Fibroblast of villous mesenchyme (primary cell): Measurements from ENCODE around the gene RPS27L. TPM values are rescaled to one million over a fixed set of nuclear protein-coding genes. Genes with fewer than 3 reads are reported as not detected.

Experiments
- DNase-seq: peaks from one replicate; pipeline ENCODE4 v3.0.0-alpha.2; 2010; ENCODE audit warnings: low read depth
- H3K4me3 ChIP-seq: 2 replicates; pipeline ENCODE4 v1.5.1; 2011; ENCODE audit warnings: low read depth, mild to moderate bottlenecking, low read length
- CTCF ChIP-seq: IDR thresholded peaks from 2 replicates; pipeline ENCODE4 v1.5.1; 2012; ENCODE audit warnings: low read depth, mild to moderate bottlenecking, low read length; ENCODE audit not compliant: insufficient read depth
- total RNA-seq: library from RNA; depleted of rRNA; stranded (reverse); fragments of >200 nt; gene quantifications from 2 replicates; pipeline ENCODE4 v1.2.3, GENCODE V29; 2012

Gene RPS27L
- total RNA-seq, 1 donor, result 308 TPM

GRCh38 chr15:63172851-63173451 is 15.7 kb upstream of the RPS27L start:
- DNase-seq, result no peak
- no peak overlapping the region for H3K4me3 ChIP-seq
- TF ChIP-seq CTCF, result no peak

- TF ChIP-seq CTCF, result no peak
- no peak overlapping the region for H3K4me3 ChIP-seq
- DNase-seq, result no peak
Observed at GRCh38 chr15:63172376-63172775, 15.1 kb upstream of the RPS27L start.

GRCh38 chr15:63169788-63170187 is 12.5 kb upstream of the RPS27L start:
- no peak overlapping the region for H3K4me3 ChIP-seq
- no peak for TF ChIP-seq CTCF
- no peak for DNase-seq

GRCh38 chr15:63166219-63166618 is 8.9 kb upstream of the RPS27L start:
- no peak overlapping the region for H3K4me3 ChIP-seq
- no peak for DNase-seq
- no peak for TF ChIP-seq CTCF

- no peak for TF ChIP-seq CTCF
- H3K4me3 ChIP-seq, result no peak overlapping the region
- DNase-seq, result peak; percentile 34
Observed at GRCh38 chr15:63165166-63165859, 8.0 kb upstream of the RPS27L start.

GRCh38 chr15:63163217-63163616 is 5.9 kb upstream of the RPS27L start:
- no peak overlapping the region for H3K4me3 ChIP-seq
- TF ChIP-seq CTCF, result no peak
- DNase-seq, result no peak
